Measurements from ENCODE around the gene B4GALT6. TPM values are rescaled to one million over a fixed set of nuclear protein-coding genes. Genes with fewer than 3 reads are reported as not detected.

B4GALT6 gene
- total RNA-seq, 1 experiment from 2014 or later = 1.4 TPM

DNA sequence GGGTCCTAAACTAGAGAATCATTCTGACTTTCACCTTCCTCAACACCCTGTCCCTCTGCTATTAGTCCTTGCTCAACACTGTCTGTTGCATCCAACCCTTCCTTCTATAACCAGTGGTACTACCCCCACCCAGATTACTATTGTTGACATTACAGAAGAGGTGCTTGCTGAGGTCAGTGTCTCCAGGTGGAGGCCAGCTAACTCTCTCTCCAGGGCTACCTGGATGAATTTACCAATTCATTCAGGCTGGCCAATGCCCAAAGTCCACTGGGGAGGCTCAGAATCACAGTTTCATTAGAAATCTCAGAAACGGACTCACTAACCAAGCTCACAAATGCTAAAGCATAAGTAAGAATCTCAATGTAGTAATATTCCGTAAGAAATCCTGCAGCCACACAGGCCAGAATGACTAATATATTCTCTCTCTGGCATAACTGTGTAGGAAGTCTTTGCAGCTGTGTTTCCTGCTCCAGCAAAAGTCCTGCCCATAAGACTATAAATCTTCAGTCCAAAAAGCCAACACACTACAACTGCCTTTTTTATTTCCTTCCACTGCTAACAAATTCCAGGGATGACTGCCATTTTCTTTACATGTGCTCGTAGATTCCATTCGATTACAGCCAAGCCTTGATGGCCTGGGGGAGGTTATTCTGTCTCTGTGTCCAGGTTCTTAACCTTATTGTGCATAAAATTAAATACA is 102.7 kb downstream of the B4GALT6 start:
- Histone ChIP-seq H3K27ac (ENCODE audit: low read length) (no peak overlapping the region), H3K9me3 (ENCODE audit: low read length) (no peaks in the 10 kb centered on the region), H3K27me3 (ENCODE audit: low read length) (no peaks in the 10 kb centered on the region), H4K20me1 (ENCODE audit: low read length) (no peaks in the 10 kb centered on the region), H3K4me2 (ENCODE audit: low read length) (no peak overlapping the region), H3K36me3 (ENCODE audit: low read depth, low read length) (no peaks in the 10 kb centered on the region), H3K4me3 (ENCODE audit: low read length) (no peak overlapping the region), H3F3A (ENCODE audit: low read length, unreplicated experiment) (no peaks in the 10 kb centered on the region), H3K9ac (ENCODE audit: low read length) (no peak overlapping the region), H2AFZ (ENCODE audit: low read length) (no peak overlapping the region), H3K79me2 (ENCODE audit: low read length) (no peaks in the 10 kb centered on the region), H3K9me2 (replicated peaks; ENCODE audit: low read length) (no peaks in the 10 kb centered on the region), H3K4me1 (ENCODE audit: insufficient read depth, low read length) (no peaks in the 10 kb centered on the region; the same call in 1 of the 2 replicates)
- CTCF ChIA-PET = no interaction called here
- DNase-seq (peak; percentile 7), ATAC-seq (peak; percentile 67)
- TF ChIP-seq, protein P1, sequence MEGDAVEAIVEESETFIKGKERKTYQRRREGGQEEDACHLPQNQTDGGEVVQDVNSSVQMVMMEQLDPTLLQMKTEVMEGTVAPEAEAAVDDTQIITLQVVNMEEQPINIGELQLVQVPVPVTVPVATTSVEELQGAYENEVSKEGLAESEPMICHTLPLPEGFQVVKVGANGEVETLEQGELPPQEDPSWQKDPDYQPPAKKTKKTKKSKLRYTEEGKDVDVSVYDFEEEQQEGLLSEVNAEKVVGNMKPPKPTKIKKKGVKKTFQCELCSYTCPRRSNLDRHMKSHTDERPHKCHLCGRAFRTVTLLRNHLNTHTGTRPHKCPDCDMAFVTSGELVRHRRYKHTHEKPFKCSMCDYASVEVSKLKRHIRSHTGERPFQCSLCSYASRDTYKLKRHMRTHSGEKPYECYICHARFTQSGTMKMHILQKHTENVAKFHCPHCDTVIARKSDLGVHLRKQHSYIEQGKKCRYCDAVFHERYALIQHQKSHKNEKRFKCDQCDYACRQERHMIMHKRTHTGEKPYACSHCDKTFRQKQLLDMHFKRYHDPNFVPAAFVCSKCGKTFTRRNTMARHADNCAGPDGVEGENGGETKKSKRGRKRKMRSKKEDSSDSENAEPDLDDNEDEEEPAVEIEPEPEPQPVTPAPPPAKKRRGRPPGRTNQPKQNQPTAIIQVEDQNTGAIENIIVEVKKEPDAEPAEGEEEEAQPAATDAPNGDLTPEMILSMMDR (conservative IDR thresholded peaks at IDR 0.05; ENCODE audit: low read depth, low read length) = no peak
- TF ChIP-seq EZH2phosphoT487 (IDR thresholded peaks at IDR 0.05; ENCODE audit: borderline replicate concordance, low read length) (no peak), EZH2 (IDR thresholded peaks at IDR 0.05; ENCODE audit: low read length, unreplicated experiment) (no peak)
- POLR2A ChIA-PET (ENCODE audit: unreplicated experiment) = no interaction called here
- intact Hi-C loops (cut with micrococcal nuclease) = no loop called here
- no TSS peak for BruUV-seq (replicated peaks)

DNA sequence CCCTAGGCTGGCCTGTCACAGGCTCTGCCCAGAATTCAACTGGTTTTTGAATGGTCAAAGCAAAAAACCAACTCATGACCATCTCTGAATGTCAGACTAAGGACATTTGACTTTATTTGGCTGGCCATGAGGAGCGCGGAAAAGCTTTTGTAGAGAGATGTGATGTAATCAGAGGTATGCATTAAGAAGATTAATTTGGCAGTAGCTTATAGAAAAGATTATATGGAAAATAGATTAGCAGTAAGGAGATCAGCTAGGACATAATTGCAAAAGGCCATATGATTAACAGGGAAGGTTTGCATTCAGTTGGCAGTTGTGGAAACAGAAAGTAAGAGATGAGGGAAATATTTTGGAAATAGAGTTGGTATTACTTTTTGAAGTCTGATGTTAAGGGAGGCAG is 105.0 kb downstream of the B4GALT6 start:
- H4K20me1 ChIP-seq (ENCODE audit: low read length) = no peaks in the 10 kb centered on the region
- intact Hi-C loops (cut with micrococcal nuclease) = no loop called here
- ChIA-PET CTCF (no interaction called here), POLR2A (ENCODE audit: unreplicated experiment) (no interaction called here)
- H3K4me3 ChIP-seq (ENCODE audit: low read length) = no peak overlapping the region
- H2AFZ ChIP-seq (ENCODE audit: low read length) = no peak overlapping the region
- ATAC-seq (no peak), DNase-seq (no peak)
- BruUV-seq (replicated peaks) = no TSS peak
- H3K27me3 ChIP-seq (ENCODE audit: low read length) = no peaks in the 10 kb centered on the region
- no peaks in the 10 kb centered on the region; the same call in 1 of the 2 replicates for H3K4me1 ChIP-seq (ENCODE audit: insufficient read depth, low read length)
- no peaks in the 10 kb centered on the region for H3F3A ChIP-seq (ENCODE audit: low read length, unreplicated experiment)
- no peaks in the 10 kb centered on the region for H3K9me2 ChIP-seq (replicated peaks; ENCODE audit: low read length)
- H3K79me2 ChIP-seq (ENCODE audit: low read length) = no peaks in the 10 kb centered on the region
- no peaks in the 10 kb centered on the region for H3K36me3 ChIP-seq (ENCODE audit: low read depth, low read length)
- no peaks in the 10 kb centered on the region for H3K9me3 ChIP-seq (ENCODE audit: low read length)
- no peak overlapping the region for H3K4me2 ChIP-seq (ENCODE audit: low read length)
- TF ChIP-seq EZH2 (IDR thresholded peaks at IDR 0.05; ENCODE audit: low read length, unreplicated experiment) (no peak), EZH2phosphoT487 (IDR thresholded peaks at IDR 0.05; ENCODE audit: borderline replicate concordance, low read length) (no peak)
- TF ChIP-seq, protein P1 (conservative IDR thresholded peaks at IDR 0.05; ENCODE audit: low read depth, low read length) = no peak
- H3K27ac ChIP-seq (ENCODE audit: low read length) = no peak overlapping the region
- no peak overlapping the region for H3K9ac ChIP-seq (ENCODE audit: low read length)

DNA sequence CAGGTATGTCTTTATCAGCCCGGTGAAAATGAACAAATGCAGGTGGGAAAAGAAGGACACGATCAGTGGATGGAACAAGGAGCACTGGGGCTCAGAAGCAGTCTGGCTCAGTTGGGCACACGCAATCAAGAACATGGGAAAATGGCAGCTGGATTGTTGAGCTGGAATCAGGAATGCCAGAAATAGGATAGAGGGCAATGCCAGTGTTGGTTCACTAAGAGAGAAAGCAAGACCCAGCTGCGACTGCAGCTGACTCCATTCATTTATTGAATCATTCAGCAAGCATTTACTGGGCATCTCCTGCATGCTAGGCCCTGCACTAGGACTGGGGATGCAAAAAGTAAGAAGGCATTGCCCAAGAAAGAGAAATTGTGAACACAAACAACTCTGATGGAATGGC is 106.3 kb downstream of the B4GALT6 start:
- Histone ChIP-seq H3K4me1 (ENCODE audit: insufficient read depth, low read length) (no peaks in the 10 kb centered on the region; the same call in 1 of the 2 replicates), H3K27ac (ENCODE audit: low read length) (no peak overlapping the region), H4K20me1 (ENCODE audit: low read length) (no peaks in the 10 kb centered on the region), H3K27me3 (ENCODE audit: low read length) (no peaks in the 10 kb centered on the region), H3K9ac (ENCODE audit: low read length) (no peak overlapping the region), H3K9me2 (replicated peaks; ENCODE audit: low read length) (no peaks in the 10 kb centered on the region), H2AFZ (ENCODE audit: low read length) (no peak overlapping the region), H3F3A (ENCODE audit: low read length, unreplicated experiment) (no peaks in the 10 kb centered on the region), H3K79me2 (ENCODE audit: low read length) (no peaks in the 10 kb centered on the region), H3K9me3 (ENCODE audit: low read length) (no peaks in the 10 kb centered on the region), H3K4me2 (ENCODE audit: low read length) (no peak overlapping the region), H3K4me3 (ENCODE audit: low read length) (no peak overlapping the region), H3K36me3 (ENCODE audit: low read depth, low read length) (no peaks in the 10 kb centered on the region)
- DNase-seq = no peak
- POLR2A ChIA-PET (ENCODE audit: unreplicated experiment) = no interaction called here
- no peak for ATAC-seq
- intact Hi-C loops (cut with micrococcal nuclease) = no loop called here
- CTCF ChIA-PET = no interaction called here
- TF ChIP-seq EZH2 (IDR thresholded peaks at IDR 0.05; ENCODE audit: low read length, unreplicated experiment) = no peak
- no peak for TF ChIP-seq EZH2phosphoT487 (IDR thresholded peaks at IDR 0.05; ENCODE audit: borderline replicate concordance, low read length)
- TF ChIP-seq, protein P1 (conservative IDR thresholded peaks at IDR 0.05; ENCODE audit: low read depth, low read length) = no peak
- BruUV-seq (replicated peaks) = no TSS peak

Data from PC-3 (cell line).